ENCODE data around the gene SYTL2. TPM values are rescaled to one million over a fixed set of nuclear protein-coding genes. Genes with fewer than 3 reads are reported as not detected.

SYTL2 gene
- polyA plus RNA-seq, 1 donor from 2014 or later = 2.3 TPM

GRCh38 chr11:85809863-85810262, 1.1 kb downstream of the SYTL2 start:
- TF ChIP-seq POLR2AphosphoS5 (IDR thresholded peaks at IDR 0.05) (no peak), RAD21 (conservative IDR thresholded peaks at IDR 0.05) (no peak), EZH2 (IDR thresholded peaks at IDR 0.05; ENCODE audit: borderline replicate concordance, insufficient read depth, low read length, poor library complexity, severe bottlenecking) (no peak), CTCF (IDR thresholded peaks at IDR 0.05; ENCODE audit: poor library complexity, severe bottlenecking) (no peak), MXI1 (conservative IDR thresholded peaks at IDR 0.05; ENCODE audit: poor library complexity, severe bottlenecking) (no peak), TAF1 (IDR thresholded peaks at IDR 0.05; ENCODE audit: low read depth) (no peak), REST (IDR thresholded peaks at IDR 0.05; ENCODE audit: borderline replicate concordance) (no peak), EP300 (conservative IDR thresholded peaks at IDR 0.05; ENCODE audit: poor library complexity, severe bottlenecking) (no peak)
- no peak overlapping the region for H3K4me3 ChIP-seq (ENCODE audit: low read length)
- H3K27me3 ChIP-seq (ENCODE audit: insufficient read depth, low read depth, low read length) = peaks cover 22% of the 10 kb centered on the region
- H3K79me2 ChIP-seq (replicated peaks; ENCODE audit: insufficient read depth, low read length) = no peaks in the 10 kb centered on the region
- H4K20me1 ChIP-seq (ENCODE audit: insufficient read depth) = no peaks in the 10 kb centered on the region
- no peak overlapping the region for H2AFZ ChIP-seq (ENCODE audit: low read depth, low read length)
- no peaks in the 10 kb centered on the region for H3F3A ChIP-seq (ENCODE audit: insufficient read depth, low read length, poor library complexity, severe bottlenecking)
- no peaks in the 10 kb centered on the region for H3K9me3 ChIP-seq (ENCODE audit: low read length)
- no peak overlapping the region for H3K4me2 ChIP-seq (ENCODE audit: low read length)
- H3K9me2 ChIP-seq (ENCODE audit: insufficient read depth, low read length) = no peaks in the 10 kb centered on the region
- H3K27ac ChIP-seq (ENCODE audit: low read length) = no peak overlapping the region
- no peak overlapping the region for H3K9ac ChIP-seq (ENCODE audit: low read length)
- no peaks in the 10 kb centered on the region for H3K36me3 ChIP-seq (ENCODE audit: insufficient read depth, low read length)

GRCh38 chr11:85809191-85809590, 1.8 kb downstream of the SYTL2 start:
- H4K20me1 ChIP-seq (ENCODE audit: insufficient read depth) = no peaks in the 10 kb centered on the region
- no peaks in the 10 kb centered on the region for H3K36me3 ChIP-seq (ENCODE audit: insufficient read depth, low read length)
- H3K4me3 ChIP-seq (ENCODE audit: low read length) = no peak overlapping the region
- H3K9me3 ChIP-seq (ENCODE audit: low read length) = no peaks in the 10 kb centered on the region
- H3K4me2 ChIP-seq (ENCODE audit: low read length) = no peak overlapping the region
- no peak overlapping the region for H2AFZ ChIP-seq (ENCODE audit: low read depth, low read length)
- no peaks in the 10 kb centered on the region for H3K79me2 ChIP-seq (replicated peaks; ENCODE audit: insufficient read depth, low read length)
- no peak overlapping the region for H3K9ac ChIP-seq (ENCODE audit: low read length)
- TF ChIP-seq EZH2 (IDR thresholded peaks at IDR 0.05; ENCODE audit: borderline replicate concordance, insufficient read depth, low read length, poor library complexity, severe bottlenecking) (no peak), SMC3 (conservative IDR thresholded peaks at IDR 0.05; ENCODE audit: poor library complexity) (no peak), POLR2AphosphoS5 (IDR thresholded peaks at IDR 0.05) (no peak), MXI1 (conservative IDR thresholded peaks at IDR 0.05; ENCODE audit: poor library complexity, severe bottlenecking) (no peak), CTCF (IDR thresholded peaks at IDR 0.05; ENCODE audit: poor library complexity, severe bottlenecking) (no peak), EP300 (conservative IDR thresholded peaks at IDR 0.05; ENCODE audit: poor library complexity, severe bottlenecking) (no peak), REST (IDR thresholded peaks at IDR 0.05; ENCODE audit: borderline replicate concordance) (no peak), RAD21 (conservative IDR thresholded peaks at IDR 0.05) (no peak), TAF1 (IDR thresholded peaks at IDR 0.05; ENCODE audit: low read depth) (no peak)
- H3K27me3 ChIP-seq (ENCODE audit: insufficient read depth, low read depth, low read length) = peaks cover 22% of the 10 kb centered on the region
- H3K27ac ChIP-seq (ENCODE audit: low read length) = no peak overlapping the region
- no peaks in the 10 kb centered on the region for H3K9me2 ChIP-seq (ENCODE audit: insufficient read depth, low read length)
- H3F3A ChIP-seq (ENCODE audit: insufficient read depth, low read length, poor library complexity, severe bottlenecking) = no peaks in the 10 kb centered on the region

All from neural cell (in vitro differentiated cells).